NCI-H2107 treated with DMSO at 0.1 percent for 48 hours (cell line): ENCODE data around the gene GRPR.

Experiments
- DNase-seq: peaks from one replicate; lab custom pipeline; 2025; ENCODE audit not compliant: unreplicated experiment; lab: John Stamatoyannopoulos, UW

Gene GRPR

DNA sequence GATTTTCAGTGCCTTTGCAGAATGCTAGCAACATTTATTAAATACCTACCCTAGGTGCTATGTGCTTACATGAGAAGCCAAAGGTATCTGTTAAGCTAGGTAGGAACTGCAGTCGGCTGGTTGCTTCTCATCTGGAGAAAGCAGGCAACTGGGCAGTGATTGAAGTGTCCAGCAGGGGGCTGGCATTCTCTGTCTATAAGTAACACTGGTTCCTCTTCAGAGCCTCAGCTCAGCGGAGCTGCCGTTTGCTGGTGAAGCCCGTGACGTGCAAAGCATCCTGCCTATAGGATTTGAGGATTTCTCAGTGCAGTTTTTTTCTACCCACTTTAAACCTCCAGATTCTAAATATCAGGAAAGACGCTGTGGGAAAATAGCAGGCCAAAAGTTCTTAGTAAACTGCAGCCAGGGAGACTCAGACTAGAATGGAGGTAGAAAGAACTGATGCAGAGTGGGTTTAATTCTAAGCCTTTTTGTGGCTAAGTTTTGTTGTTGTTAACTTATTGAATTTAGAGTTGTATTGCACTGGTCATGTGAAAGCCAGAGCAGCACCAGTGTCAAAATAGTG, at the start of gene GRPR:
GRPR (plus strand) TSS at position 344 of the 565 bp plus-strand sequence. CDS start 389 bp downstream, outside the sequence.
- peak; percentile 85 for DNase-seq

DNA sequence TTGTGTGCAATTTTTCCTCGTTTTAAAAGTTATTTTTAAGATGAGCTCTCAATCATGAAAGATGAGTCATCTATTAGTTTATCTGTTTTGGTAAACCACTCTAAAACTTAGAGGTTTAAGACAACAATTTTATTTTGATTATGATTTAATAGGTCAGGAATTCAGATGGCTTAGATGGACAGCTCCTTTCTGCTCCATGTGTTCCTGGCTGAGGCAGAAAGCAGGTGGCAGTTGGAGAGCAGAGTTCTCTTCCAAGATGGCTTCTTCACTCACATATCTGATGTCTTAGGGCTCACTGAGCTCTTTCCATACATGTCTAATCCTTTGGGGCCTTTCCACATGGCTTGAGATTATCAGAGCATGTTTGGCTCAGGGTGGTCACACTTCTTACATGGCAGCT, 48.3 kb upstream of the GRPR start:
- DNase-seq: no peak

DNA sequence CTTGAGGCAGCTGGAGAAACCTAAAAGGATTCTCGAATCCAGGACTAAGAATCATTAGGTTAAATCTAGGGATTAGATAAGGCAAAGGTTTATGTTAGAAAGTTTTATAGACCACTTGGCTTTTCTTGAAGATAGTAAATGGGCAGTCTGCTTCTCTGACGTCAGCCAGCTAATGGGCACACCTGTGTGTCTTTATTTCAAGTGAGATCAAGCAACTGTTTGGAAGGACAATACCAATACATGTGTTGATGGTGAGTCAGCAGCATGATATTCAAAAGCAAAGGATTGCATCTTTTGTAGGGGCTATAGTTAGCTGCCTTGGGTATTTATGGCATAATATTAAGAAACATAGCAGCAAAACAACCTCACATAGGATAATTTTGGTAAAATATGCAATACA, 46.5 kb upstream of the GRPR start:
- DNase-seq: no peak

DNA sequence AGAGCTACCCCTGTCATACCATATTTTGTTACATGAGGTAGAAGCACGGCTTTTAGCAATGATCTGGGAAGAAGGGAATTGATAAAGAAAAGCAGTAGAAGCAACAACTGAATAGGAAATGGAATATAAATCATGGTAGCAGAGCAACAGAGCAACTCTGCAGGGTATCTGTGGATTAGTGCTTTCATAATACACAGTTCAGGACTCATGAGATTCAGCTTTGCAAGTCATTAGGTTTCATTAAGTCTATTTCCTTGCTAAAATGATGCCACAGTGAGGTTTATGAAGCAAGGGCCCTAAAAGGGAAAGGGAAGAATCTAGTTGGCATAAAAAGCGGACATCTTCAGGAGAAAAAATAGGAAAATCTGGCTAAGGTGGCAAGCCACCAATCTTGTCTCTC, 45.6 kb upstream of the GRPR start:
- no peak for DNase-seq

DNA sequence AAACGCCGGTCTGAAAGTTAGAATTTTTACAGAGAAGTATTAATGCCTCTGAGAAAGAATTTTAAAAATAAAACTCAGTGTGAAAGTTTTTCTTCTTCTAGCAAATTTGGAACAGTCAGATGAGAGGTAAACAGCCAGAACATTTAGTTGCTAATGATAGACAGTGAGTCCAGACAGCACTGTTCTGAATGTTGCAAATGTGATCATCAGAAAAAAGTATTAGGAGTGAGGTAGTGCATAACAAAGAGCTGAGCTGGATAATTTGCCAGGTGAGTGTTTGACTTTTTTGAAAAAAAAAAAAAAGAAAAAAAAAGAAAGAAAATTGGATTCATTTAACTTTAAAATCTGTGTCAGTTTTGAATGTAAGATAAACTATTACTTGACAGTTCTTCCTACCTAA, 42.0 kb upstream of the GRPR start:
- no peak for DNase-seq

DNA sequence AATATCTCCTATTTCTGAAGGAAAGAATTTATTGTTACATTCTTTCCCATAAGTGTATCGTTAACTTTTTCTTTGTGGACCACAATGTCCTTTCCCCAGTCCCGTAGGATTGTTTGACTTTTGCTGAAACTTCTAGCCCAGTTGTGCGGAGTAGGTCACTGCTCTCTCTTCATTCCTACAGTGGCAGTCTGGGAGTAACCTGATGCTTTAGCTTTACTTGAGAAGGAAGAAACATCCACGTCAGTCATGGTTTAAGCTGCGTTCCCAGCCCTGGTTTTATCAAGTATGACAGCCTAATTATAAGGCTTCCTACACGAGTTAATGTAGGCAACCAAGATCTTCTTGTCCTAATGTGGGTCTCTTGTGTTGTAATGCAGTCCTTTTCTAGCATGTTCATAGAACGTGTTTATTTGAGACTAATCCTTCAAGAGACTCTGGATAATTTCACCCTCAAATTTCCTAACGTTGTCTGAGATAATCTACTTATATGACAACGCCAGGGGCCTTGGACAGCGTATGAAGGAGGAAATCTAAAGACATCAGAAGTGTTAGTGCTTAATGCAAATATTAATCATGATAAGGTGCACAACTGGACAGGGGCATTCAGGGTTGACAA, 40.8 kb upstream of the GRPR start:
- DNase-seq: no peak

DNA sequence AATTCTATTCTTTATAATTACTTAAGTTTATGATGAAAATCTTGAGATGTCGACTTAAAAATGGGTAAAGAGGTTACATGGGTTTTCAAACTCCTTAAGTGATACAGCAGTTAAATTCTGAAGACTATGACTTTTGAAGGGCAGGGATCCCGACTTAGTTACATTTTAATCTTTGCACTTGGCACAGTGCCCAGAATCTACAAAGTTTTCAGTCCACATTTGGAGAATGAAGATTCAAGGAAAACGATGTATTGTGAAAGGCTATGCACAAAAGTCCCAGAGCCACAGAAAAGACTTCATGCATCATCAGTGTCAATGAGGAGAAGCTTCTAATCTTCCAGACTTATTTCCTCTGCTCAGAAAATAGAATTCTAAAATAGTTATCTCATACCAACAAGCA, 36.3 kb upstream of the GRPR start:
- DNase-seq: no peak

DNA sequence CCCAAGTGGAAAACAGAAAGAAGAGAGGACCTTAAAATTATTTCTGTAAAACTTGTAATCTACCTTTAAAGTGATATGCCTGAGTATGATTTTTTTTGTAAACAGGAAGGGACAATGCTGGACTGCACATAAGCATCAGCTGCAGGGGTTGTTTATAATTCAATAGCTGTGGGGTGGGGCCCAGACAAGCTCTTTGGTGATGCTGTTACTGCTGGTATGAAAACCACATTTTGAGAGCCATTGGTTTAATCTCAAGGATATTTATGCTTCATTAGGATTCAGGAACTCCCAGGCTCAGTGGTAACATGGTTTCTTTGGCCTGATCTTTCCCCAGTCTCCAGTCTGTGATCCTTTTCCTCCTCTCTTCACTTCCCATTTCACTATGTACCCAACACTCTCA, 34.3 kb upstream of the GRPR start:
- DNase-seq: no peak

DNA sequence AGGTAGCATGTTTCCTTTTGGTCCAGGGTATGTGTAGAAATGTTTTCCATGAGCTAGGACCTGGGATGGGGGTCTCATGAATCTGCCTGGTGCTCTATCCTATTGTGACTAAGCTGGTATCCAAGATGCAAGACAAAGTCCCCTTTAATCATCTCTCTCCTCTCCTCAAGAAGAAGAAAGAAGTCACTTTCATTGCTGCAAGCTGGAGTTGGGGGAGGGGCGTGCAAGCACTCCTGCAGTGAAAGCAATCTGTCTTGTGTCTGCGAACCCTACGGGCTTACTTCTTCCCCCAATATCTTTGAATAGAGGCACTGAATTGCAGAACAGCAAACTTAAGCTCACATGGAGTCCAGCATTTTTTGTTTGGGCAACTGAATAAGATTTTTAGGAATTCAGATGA, 27.2 kb upstream of the GRPR start:
- DNase-seq: no peak

DNA sequence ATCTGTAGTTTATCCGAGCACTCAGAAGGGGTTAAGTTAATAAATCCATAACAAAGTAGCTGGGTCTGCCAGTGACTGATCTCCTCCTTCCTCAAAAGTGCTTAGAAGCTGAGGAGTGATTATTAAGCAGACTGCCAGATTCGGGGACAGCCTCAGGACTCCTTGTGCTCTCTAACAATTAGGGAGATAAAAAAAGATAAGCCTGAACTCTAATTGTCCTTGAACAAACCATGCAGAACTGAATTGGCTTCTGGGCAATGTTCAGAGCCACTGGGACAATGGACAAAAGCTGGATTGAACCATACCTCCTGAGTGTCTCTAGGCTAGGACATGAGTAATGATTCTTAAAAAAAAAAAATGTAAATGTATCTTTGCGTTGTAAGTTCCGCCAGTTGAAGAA, 22.7 kb upstream of the GRPR start:
- no peak for DNase-seq

DNA sequence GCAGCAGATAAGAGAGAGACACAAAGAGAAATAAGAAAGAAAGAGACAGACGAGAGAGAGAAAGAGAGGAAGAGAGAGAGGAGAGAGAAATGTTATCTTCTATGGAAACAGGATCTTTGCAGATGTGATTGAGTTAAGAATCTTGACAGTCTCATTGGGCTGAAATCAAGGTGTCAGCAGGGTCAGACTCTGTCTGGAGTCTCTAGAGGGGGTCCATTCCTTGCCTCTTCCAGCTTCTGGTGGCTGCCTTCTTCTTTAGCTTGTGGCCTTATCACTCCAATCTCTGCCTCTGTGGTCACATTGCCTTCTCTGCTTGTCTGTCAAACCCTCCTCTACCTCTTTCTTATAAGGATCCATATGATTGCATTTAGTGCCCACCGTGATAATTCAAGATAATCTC, 21.8 kb upstream of the GRPR start:
- DNase-seq: no peak

DNA sequence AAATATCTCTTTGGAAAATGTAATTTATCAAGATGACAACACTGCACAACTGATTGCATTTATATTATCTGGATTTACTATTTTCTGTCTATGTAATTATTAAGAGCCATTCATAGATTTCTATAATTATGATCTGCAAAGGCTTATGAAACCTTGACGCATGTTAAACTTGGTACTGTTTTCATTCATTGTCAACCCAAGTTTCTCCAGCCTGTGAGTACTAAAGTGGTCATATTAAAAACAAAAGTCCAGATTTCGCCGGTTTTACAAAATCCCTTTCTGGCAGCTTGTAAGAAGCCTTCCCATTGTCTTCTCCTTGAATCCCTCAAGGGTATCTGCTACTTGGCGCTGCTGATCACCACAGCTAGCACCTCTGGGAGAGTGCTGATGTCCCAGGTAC, 19.7 kb upstream of the GRPR start:
- no peak for DNase-seq

DNA sequence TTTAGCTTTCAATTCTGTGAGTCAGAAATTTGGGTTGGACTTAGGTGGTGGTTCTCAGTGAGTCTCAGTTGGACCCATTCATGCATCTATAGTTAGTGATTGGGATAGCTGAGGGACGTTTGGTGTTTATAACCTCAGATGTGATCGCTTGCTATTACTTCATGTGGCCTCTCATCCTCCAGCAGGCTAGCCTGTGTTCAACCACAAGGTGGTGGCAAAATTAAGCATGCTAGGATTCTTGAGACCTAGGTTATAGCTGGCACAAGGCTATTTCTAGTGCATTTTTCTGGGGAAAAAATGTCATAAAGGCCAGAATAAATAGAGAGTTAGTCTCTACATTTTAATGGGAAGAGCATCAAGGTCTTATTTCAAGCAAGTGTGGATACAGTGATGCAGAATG, 10.9 kb upstream of the GRPR start:
- DNase-seq: no peak

DNA sequence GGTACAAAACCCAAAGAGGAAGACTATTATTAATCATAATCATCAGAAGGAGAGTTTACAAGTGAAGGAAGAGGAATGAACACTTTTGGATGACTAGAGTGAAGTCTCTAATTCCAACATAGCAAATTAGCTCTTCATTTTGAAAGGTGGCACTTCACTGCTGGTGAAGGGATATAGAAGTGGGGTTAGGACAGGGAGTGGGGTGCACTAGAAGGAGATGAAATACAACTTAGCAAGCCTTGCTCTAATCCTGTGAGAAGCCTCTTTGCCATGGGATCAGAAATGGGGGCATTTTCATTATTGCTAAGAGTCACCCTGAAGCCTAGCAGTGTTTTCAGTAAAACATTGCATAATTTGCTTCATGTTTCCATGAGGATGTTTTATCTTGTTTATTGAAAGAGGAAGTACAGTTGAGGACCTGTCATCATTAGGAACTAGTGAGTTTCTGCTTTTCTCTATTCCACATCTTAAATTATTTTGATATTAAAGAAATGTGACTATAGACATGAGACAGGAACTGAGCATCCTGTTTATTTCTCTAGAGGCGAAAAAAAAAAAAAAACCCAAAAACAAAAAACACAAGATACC, 9.3 kb upstream of the GRPR start:
- no peak for DNase-seq

DNA sequence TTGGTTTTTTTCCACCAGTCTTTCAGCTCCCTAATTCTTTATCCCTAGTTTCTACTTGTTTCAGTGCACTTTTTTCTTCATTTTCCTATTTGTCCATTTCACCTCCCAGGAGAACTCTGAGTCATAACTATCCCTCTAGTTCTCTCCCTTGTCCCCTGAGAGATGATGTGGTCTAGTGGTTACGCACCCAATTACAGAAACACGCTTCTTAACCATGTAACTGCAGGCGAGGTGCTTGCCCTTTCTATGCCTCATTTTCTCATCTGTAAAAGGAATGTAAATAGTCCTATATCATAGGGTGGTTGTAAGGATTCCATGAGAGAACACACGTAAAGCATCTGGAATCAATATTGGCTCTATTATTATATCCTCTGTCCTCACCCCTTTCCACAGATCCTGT, 8.8 kb upstream of the GRPR start:
- DNase-seq: no peak

DNA sequence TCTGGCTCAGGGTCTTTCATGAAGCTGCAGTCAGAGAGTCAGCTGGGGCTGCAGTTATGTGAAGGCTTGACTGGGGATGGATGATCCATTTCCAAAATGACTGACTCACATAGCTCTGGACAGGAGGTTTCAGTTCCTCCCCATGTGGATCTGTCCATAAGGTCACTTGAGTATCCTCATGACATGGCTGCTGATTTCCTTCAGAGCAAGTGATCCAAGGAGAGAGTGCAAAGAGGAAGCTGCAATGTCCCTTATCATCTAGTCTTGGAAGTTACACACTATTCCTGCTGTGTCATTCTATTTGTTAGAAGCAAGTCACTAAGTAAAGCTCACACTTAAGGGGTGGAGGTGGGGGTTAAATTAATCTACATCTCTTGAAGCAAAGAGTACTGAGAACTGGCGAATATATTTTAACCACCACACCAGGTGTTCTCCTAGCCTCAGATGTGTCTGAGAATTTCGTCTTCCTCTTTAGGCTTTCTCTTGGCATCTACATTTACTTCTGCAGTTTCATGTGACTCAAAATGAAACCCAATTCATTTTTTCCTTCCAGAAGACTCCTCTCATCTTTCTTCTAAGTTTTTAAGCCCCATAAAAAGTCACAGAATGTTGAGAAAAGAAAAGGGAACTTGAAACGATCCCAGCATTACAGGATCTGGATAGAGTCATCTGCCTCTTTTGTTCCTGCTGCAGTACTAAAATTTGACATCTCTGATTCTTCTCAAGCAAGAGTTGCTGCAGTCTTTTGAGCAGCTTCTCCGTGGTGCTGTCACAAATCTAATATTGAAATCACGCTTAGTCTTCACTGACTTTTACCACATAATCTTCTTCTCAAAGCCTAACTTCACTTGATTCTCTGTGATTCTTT, 3.8 kb upstream of the GRPR start:
- no peak for DNase-seq

DNA sequence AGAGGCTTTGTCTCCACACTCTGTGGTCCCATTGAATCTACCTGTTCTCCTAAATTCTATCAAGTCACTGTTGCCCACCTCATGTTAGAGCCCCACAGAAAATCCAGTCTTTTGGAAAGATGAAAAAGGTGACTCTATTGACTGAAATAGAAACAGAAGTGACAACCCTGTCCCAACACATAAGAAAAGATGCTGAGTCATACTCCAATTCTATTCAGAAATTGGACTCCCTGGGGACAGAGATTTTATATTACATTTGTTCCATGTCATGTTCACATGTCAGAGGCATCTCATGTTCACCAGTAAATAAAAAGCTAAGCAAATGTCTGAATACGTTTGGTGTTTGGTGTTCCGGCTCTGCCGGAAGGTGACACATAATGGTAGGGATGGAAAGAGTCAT, 2.9 kb upstream of the GRPR start:
- DNase-seq: peak; percentile 15

DNA sequence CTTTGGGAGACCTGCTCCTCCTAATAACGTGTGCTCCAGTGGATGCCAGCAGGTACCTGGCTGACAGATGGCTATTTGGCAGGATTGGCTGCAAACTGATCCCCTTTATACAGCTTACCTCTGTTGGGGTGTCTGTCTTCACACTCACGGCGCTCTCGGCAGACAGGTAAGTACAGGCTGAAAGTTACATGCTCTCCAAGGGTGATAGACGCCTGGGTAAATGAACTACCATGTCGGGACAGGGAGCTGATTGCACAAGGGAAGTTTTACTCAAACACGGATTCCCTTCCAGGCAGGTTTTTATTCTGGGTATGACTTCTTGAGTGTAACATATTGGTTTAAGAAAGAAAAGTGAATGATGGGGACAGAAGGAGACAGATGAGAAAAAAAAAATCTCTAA, 836 bp downstream of the GRPR start:
- DNase-seq: no peak

DNA sequence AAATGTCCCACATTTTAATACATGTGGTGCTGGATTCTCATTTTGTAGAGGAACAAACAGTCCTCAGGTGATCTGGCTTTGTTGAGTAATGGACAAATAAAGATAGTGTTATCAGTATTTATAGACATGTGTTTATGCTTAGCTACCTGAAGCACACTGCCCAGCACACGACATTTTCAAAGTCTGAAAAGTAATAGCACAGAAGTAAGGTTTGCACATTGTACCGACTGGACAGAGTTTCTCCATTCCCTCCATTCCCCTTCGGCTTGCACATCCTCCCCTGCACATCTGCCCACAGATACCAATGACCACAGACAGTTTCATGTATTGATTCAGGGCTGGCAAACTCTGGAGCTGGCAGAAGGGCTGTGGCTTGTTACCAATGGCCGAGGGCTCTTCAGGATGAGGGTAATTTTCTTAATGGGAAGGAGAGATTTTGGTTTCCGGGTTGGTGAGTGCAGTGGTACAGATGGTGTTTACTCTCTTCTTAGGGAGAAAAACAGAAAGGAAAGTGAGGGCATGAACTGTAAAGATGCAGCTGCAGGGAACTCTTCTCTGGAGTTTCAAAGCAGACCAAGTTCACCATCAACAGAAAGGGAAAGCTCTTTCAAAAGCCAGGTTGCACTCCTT, 2.3 kb downstream of the GRPR start:
- peak; percentile 58 for DNase-seq

DNA sequence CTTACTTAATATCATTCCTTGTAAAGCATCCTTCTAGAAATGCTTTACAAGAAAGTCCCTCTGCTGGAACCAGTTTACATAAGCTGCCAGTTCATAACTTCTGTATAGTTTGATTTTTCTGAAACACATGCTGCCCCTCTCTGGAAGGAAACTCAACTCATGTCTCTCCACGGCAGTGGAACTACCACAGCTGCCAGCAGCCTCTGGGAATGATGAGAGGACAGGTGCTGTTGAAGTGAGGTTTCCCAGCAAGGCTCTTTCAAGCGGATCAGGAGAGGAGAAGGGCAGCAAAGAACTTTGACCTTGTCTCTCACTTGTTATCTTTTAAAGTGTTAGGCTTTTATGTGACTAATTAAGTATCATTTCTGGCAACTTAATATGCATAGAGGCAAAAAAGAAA, 7.3 kb downstream of the GRPR start:
- no peak for DNase-seq

DNA sequence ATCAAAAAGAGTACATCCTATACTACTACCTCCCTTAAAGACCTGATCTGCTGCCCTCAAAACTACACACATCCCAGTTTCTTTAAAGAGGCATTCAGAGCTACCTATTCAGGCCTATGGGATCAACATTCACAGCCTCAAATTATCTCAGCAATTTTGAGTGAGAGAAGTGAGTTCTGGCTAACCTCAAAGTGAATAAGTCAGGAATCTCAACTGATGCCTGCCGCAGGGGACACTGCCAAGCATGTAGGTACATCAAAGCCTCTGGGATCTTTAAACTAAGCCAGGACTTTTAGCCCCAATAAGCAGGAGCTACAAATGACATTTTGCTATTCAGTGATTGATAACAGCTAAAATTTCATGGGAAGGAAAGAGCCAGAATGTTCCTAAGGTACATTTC, 11.6 kb downstream of the GRPR start:
- DNase-seq: no peak

DNA sequence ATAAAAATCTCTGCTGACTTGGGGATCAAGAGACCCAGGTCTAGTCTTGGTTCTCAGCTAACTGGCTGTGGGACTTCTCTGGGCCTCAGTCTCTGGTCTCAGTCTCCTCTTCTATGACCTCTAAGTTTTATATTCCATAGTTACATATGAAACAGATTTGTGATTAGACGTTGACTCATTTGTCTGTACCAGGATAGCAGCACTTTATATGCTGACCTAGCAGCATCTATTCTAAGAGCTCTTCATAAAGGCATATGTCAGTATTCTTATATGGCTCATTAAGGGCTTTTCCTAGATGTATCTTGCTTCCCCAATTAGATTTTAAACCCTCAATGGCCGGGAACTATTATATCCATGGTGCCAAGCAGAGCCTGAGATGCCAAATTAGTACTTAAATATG, 12.7 kb downstream of the GRPR start:
- no peak for DNase-seq
